ENCODE data around the gene MAF. TPM values are rescaled to one million over a fixed set of nuclear protein-coding genes. Genes with fewer than 3 reads are reported as not detected.

The MAF gene
- total and polyA plus RNA-seq, 2 of the 13 experiments (the other 11 are each of a cell fraction or from before 2014, with no cell fraction given), result 0.07 to 0.31 TPM

GRCh38 chr16:79597277-79598062, 3.1 kb downstream of the MAF start:
- intact Hi-C loops (cut with micrococcal nuclease; ENCODE audit: unreplicated experiment) (no loop called here), in situ Hi-C loops (cut with HindIII; ENCODE audit: extremely low pct_ligation_motif_present, low pct_unique_long_range_greater_than_20kb) (no loop called here)
- H3K4me2 ChIP-seq (ENCODE audit: low read depth, low read length), result no peak overlapping the region
- POLR2A ChIA-PET, result no interaction called here
- H3K36me3 ChIP-seq (replicated peaks in 1 of 2; ENCODE audit: control insufficient read depth in 1 of 2, insufficient read depth in 2 of 2, low read length in 2 of 2), result no peaks in the 10 kb centered on the region
- H3K9ac ChIP-seq (ENCODE audit: insufficient read depth, low read depth, low read length), result no peak overlapping the region
- no peaks in the 10 kb centered on the region for H3K9me3 ChIP-seq (ENCODE audit: low read length)
- no TSS peak for BruUV-seq (replicated peaks)
- H4K20me1 ChIP-seq (ENCODE audit: insufficient read depth, low read length), result no peaks in the 10 kb centered on the region
- peaks cover 22% of the 10 kb centered on the region for H3K4me1 ChIP-seq (ENCODE audit: insufficient read depth, low read length)
- FAIRE-seq (no peak), ATAC-seq (no peak), DNase-seq (ENCODE audit: low spot score) (no peak)
- no peak overlapping the region for H3K27ac ChIP-seq (ENCODE audit: extremely low read length, insufficient read depth, low read length)
- CTCF ChIA-PET (ENCODE audit: low intra/inter-chr PET ratio, low total read pairs), result no interaction called here
- WGBS (ENCODE audit: low lambda C conversion rate), result 26% methylated on average over 5 of the region's 5 CpGs
- TF ChIP-seq ZNF563 (CRISPR knock-in tag; IDR thresholded peaks at IDR 0.05) (no peak), ZFYVE20 (CRISPR knock-in tag; IDR thresholded peaks at IDR 0.05; ENCODE audit: borderline replicate concordance, low read depth) (no peak), ZNF766 (CRISPR knock-in tag; IDR thresholded peaks at IDR 0.05; ENCODE audit: borderline replicate concordance) (no peak), ASH2L (IDR thresholded peaks at IDR 0.05; ENCODE audit: insufficient read length, low read depth, low read length) (no peak), ETS1 (CRISPR knock-in tag; IDR thresholded peaks at IDR 0.05) (no peak), ZBTB1 (CRISPR knock-in tag; IDR thresholded peaks at IDR 0.05; ENCODE audit: borderline replicate concordance) (no peak), SNRNP70 (IDR thresholded peaks at IDR 0.05; ENCODE audit: low read depth, low read length) (no peak)
- TF ChIP-seq, protein P1, sequence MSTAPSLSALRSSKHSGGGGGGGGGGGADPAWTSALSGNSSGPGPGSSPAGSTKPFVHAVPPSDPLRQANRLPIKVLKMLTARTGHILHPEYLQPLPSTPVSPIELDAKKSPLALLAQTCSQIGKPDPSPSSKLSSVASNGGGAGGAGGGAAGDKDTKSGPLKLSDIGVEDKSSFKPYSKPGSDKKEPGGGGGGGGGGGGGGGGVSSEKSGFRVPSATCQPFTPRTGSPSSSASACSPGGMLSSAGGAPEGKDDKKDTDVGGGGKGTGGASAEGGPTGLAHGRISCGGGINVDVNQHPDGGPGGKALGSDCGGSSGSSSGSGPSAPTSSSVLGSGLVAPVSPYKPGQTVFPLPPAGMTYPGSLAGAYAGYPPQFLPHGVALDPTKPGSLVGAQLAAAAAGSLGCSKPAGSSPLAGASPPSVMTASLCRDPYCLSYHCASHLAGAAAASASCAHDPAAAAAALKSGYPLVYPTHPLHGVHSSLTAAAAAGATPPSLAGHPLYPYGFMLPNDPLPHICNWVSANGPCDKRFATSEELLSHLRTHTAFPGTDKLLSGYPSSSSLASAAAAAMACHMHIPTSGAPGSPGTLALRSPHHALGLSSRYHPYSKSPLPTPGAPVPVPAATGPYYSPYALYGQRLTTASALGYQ (CRISPR knock-in tag; IDR thresholded peaks at IDR 0.05), result no peak
- peaks cover 9 to 40% of the 10 kb centered on the region in 2 experiments for H3K27me3 ChIP-seq (ENCODE audit: control insufficient read depth in 1 of 2, insufficient read depth in 2 of 2, low read length in 2 of 2)
- no peaks in the 10 kb centered on the region for H3K79me2 ChIP-seq (ENCODE audit: insufficient read depth, low read length)
- H3K4me3 ChIP-seq (replicated peaks in 1 of 3; ENCODE audit: insufficient read depth in 1 of 3, low read depth in 2 of 3, low read length in 3 of 3), result no peak overlapping the region
- H2AFZ ChIP-seq (ENCODE audit: low read length), result no peak overlapping the region
